Thyroid gland (tissue), 4 donors: ENCODE measurements around the gene SLC22A14.

Experiments used
- POLR2A ChIP-seq, 2 donors: fragments of 450-650 bp; IDR thresholded peaks; one replicate each; pipeline ENCODE4 v1.6.1; 2017; ENCODE audit warnings: antibody characterized with exemption in 2 of 2, mild to moderate bottlenecking in 2 of 2, moderate library complexity in 1 of 2
- TF ChIP-seq, protein P1 (sequence below), 6 experiments: fragments of 200-600 bp in 3 of 6; fragments of 450-650 bp in 3 of 6; sonication (generic) in 3 of 6; IDR thresholded peaks; one replicate each; pipeline ENCODE4 v1.5.1; 2016 to 2019; ENCODE audit warnings: antibody characterized with exemption in 6 of 6, mild to moderate bottlenecking in 2 of 6, inconsistent platforms in 1 of 6, moderate library complexity in 1 of 6

DNA sequence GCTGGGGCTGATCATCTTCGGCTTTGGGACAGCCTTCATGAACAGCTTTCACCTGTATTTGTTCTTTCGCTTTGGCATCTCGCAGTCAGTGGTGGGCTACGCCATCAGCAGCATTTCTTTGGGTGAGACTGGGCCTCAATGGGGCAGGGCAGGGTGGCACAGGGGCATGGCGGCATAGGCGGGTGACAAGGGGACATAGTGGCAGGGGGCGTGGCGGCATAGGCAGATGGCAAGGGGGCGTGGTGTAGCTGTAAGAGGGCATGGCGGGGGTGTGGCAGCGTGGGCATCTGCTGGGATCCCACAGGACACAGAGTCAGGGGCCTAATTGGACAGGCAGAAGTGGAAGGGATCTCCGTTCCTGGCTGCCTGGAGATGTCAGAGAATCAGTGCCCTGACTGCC is 25.5 kb downstream of the SLC22A14 start:
- TF ChIP-seq, protein P1, sequence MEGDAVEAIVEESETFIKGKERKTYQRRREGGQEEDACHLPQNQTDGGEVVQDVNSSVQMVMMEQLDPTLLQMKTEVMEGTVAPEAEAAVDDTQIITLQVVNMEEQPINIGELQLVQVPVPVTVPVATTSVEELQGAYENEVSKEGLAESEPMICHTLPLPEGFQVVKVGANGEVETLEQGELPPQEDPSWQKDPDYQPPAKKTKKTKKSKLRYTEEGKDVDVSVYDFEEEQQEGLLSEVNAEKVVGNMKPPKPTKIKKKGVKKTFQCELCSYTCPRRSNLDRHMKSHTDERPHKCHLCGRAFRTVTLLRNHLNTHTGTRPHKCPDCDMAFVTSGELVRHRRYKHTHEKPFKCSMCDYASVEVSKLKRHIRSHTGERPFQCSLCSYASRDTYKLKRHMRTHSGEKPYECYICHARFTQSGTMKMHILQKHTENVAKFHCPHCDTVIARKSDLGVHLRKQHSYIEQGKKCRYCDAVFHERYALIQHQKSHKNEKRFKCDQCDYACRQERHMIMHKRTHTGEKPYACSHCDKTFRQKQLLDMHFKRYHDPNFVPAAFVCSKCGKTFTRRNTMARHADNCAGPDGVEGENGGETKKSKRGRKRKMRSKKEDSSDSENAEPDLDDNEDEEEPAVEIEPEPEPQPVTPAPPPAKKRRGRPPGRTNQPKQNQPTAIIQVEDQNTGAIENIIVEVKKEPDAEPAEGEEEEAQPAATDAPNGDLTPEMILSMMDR (IDR thresholded peaks at IDR 0.05) = no peak
- TF ChIP-seq POLR2A (IDR thresholded peaks at IDR 0.05) = no peak
